CD4-positive, CD25-positive, alpha-beta regulatory T cell (primary cell): ENCODE data around the gene PLA2G4F. TPM values are rescaled to one million over a fixed set of nuclear protein-coding genes. Genes with fewer than 3 reads are reported as not detected.

Source experiments
- ATAC-seq, 2 donors: fragments of 150-1000 bp; cut with Tn5 transposase; one replicate each; pipeline ENCODE4 v1.10.0; 2021; ENCODE audit warnings: low read depth in 2 of 2, moderate number of reproducible peaks in 2 of 2, moderate library complexity in 1 of 2
- DNase-seq, 3 donors: peaks; one replicate each; pipeline versions ENCODE4 v3.0.0 to v3.0.0-alpha.2; 2012 to 2022; ENCODE audit warnings: mixed read lengths in 1 of 3
- H3K27ac ChIP-seq: one replicate; pipeline ENCODE4 v1.7.0; 2013; ENCODE audit warnings: mild to moderate bottlenecking, low read length; ENCODE audit not compliant: insufficient read depth, poor library complexity, severe bottlenecking
- H3K27me3 ChIP-seq: one replicate; pipeline ENCODE4 v1.7.0; 2013; ENCODE audit warnings: low read length; ENCODE audit not compliant: control insufficient read depth, insufficient read depth
- H3K36me3 ChIP-seq: one replicate; pipeline ENCODE4 v1.7.0; 2013; ENCODE audit warnings: mild to moderate bottlenecking, low read length, moderate library complexity; ENCODE audit not compliant: control insufficient read depth, insufficient read depth
- H3K4me1 ChIP-seq: 2 replicates; pipeline ENCODE4 v1.7.0; 2013; ENCODE audit warnings: mild to moderate bottlenecking, low read length; ENCODE audit not compliant: insufficient read depth, control insufficient read depth, poor library complexity, severe bottlenecking
- H3K4me3 ChIP-seq: one replicate; pipeline ENCODE4 v1.7.0; 2013; ENCODE audit warnings: low read depth, mild to moderate bottlenecking, low read length, moderate library complexity
- H3K9me3 ChIP-seq, 2 experiments: 1 replicate in 1 of 2; 2 replicates in 1 of 2; pipeline ENCODE4 v1.7.0; 2013; ENCODE audit warnings: low read length in 2 of 2, mild to moderate bottlenecking in 1 of 2, moderate library complexity in 1 of 2; ENCODE audit not compliant: control insufficient read depth in 2 of 2
- H3K27ac Mint-ChIP-seq, 3 donors: one replicate each; pipeline ENCODE4 v1.8.0; 2020 to 2022; ENCODE audit warnings: mild to moderate bottlenecking in 3 of 3, mixed read lengths in 3 of 3, moderate library complexity in 2 of 3
- H3K27me3 Mint-ChIP-seq: one replicate; pipeline ENCODE4 v1.8.0; 2022; ENCODE audit warnings: mild to moderate bottlenecking, mixed read lengths
- H3K36me3 Mint-ChIP-seq: one replicate; pipeline ENCODE4 v1.8.0; 2020; ENCODE audit warnings: mixed read lengths
- H3K4me1 Mint-ChIP-seq, 4 donors: one replicate each; pipeline ENCODE4 v1.8.0; 2020 to 2022; ENCODE audit warnings: mixed read lengths in 4 of 4, mild to moderate bottlenecking in 1 of 4
- H3K4me3 Mint-ChIP-seq, 4 donors: one replicate each; pipeline ENCODE4 v1.8.0; 2020 to 2022; ENCODE audit warnings: mild to moderate bottlenecking in 4 of 4, mixed read lengths in 4 of 4, moderate library complexity in 3 of 4
- H3K9me3 Mint-ChIP-seq, 7 donors: one replicate each; pipeline ENCODE4 v1.8.0; 2020 to 2022; ENCODE audit warnings: mixed read lengths in 7 of 7, mild to moderate bottlenecking in 3 of 7, moderate library complexity in 2 of 7
- polyA plus RNA-seq, 4 donors: library from polyadenylated mRNA; unstranded; fragments of 300-500 nt; fragmentation: Illumina TruSeq; gene quantifications; one replicate each; pipeline ENCODE4 v1.2.3, GENCODE V29; 2021
- total RNA-seq: library from RNA; stranded (reverse); gene quantifications from one replicate; pipeline ENCODE4 v1.2.3, GENCODE V29; 2022

The PLA2G4F gene
- total and polyA plus RNA-seq, 5 donors from 2014 or later = not detected

DNA sequence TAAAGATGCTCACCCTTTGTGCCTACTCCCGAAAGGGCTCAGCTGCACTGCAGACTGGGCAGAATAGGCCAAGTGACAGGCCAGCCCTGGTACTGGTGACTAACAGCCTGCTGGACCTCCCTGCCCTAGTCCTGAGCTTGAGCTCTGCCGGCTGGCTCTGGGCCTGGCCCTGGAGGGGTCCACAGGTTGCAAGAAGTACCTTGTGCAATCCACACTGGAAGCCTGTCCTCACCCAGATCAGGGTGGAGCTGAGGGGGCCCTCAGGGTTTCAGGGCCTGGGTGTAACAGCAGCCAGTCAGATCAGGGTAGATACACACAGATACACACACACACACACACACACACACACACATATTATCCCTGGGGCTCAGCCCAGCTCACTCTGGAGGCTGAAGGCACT lies 34.8 kb downstream of the PLA2G4F start:
- H3K27me3 Mint-ChIP-seq = peaks cover 34% of the 10 kb centered on the region
- H3K4me1 Mint-ChIP-seq = peaks cover 0 to 3% (median 0%) of the 10 kb centered on the region in 4 donors
- no peak overlapping the region for H3K27ac Mint-ChIP-seq
- ATAC-seq (no peak), DNase-seq (no peak)
- Histone ChIP-seq H3K4me3 (no peak overlapping the region), H3K27ac (no peak overlapping the region), H3K9me3 (no peaks in the 10 kb centered on the region), H3K4me1 (no peaks in the 10 kb centered on the region), H3K27me3 (peaks cover 8% of the 10 kb centered on the region), H3K36me3 (no peaks in the 10 kb centered on the region)
- peaks cover 0 to 1% (median 0%) of the 10 kb centered on the region in 7 donors for H3K9me3 Mint-ChIP-seq
- no peaks in the 10 kb centered on the region for H3K36me3 Mint-ChIP-seq
- H3K4me3 Mint-ChIP-seq = no peak overlapping the region

DNA sequence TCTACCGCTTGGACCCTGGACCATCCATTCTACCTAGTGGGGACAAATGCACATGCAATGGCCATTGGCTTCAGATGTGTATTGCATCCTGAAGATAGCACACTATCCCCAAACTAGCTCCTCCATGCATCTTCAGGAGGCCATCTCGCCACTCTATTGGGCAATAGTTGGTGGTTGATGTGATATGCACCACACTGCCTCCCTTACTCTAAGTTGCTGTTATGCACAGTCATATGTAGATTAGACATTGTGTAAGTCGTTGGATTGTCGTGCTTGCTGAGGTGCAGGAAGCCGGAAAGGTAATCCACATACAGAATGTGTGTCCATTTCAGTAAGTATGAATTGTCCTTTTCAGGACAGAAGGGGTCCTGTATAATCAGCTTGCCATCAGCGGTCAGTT lies 35.4 kb downstream of the PLA2G4F start:
- DNase-seq (no peak), ATAC-seq (no peak)
- no peak overlapping the region for H3K27ac ChIP-seq
- no peak overlapping the region for H3K4me3 ChIP-seq
- no peaks in the 10 kb centered on the region for H3K4me1 ChIP-seq
- H3K27ac Mint-ChIP-seq = no peak overlapping the region
- no peak overlapping the region for H3K4me3 Mint-ChIP-seq
- H3K9me3 ChIP-seq = no peaks in the 10 kb centered on the region
- H3K4me1 Mint-ChIP-seq = peaks cover 0 to 3% (median 0%) of the 10 kb centered on the region in 4 donors
- H3K27me3 Mint-ChIP-seq = peaks cover 34% of the 10 kb centered on the region
- peaks cover 8% of the 10 kb centered on the region for H3K27me3 ChIP-seq
- no peaks in the 10 kb centered on the region for H3K36me3 Mint-ChIP-seq
- no peaks in the 10 kb centered on the region for H3K36me3 ChIP-seq
- peaks cover 0 to 4% (median 0%) of the 10 kb centered on the region in 7 donors for H3K9me3 Mint-ChIP-seq

DNA sequence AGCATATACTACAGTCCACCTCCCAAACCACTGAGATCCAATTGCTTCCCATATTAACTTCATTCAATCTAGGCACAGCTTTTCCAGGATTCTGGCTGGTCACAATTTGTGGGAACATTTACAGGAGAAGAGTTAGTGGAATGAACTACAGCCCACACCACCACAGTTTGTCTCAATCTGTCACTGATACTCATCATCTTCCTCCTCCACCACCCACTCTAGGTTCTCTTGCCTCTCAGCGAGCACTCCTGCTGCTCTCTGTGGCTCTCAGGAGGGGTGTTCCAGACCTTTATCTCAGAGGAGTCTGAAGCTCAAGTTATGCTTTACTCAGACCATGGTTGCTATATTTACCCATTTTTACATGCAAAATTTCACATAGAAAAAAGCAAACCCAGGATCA lies 36.2 kb downstream of the PLA2G4F start:
- Histone ChIP-seq H3K36me3 (no peaks in the 10 kb centered on the region), H3K27me3 (peaks cover 8% of the 10 kb centered on the region), H3K4me1 (no peaks in the 10 kb centered on the region), H3K4me3 (no peak overlapping the region), H3K9me3 (no peaks in the 10 kb centered on the region), H3K27ac (no peak overlapping the region)
- Mint-ChIP-seq H3K27me3 (peaks cover 28% of the 10 kb centered on the region), H3K4me3 (no peak overlapping the region), H3K4me1 (peaks cover 0 to 3% (median 0%) of the 10 kb centered on the region in 4 donors), H3K36me3 (no peaks in the 10 kb centered on the region), H3K9me3 (peaks cover 0 to 4% (median 0%) of the 10 kb centered on the region in 7 donors), H3K27ac (no peak overlapping the region)
- DNase-seq (no peak), ATAC-seq (no peak)

DNA sequence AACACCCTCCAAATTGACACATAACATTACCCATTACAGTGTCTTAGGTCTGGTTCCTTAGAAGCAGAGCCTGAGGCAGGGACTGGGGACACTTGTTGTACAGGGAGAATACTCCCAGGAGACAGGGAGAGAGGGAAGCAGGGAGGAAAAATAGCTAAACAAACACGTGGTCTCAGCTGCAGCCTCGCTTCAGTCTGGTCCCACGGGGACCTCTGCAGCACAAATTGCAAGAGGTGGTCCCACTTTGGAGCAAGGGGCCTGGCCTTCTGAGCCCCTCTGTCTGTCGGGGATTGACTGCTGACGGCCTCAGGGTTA lies 37.0 kb downstream of the PLA2G4F start:
- no peaks in the 10 kb centered on the region for H3K36me3 Mint-ChIP-seq
- H3K4me1 Mint-ChIP-seq = peaks cover 0 to 3% (median 0%) of the 10 kb centered on the region in 4 donors
- H3K27ac Mint-ChIP-seq = no peak overlapping the region
- H3K9me3 ChIP-seq = no peaks in the 10 kb centered on the region
- H3K9me3 Mint-ChIP-seq = peaks cover 0 to 4% (median 0%) of the 10 kb centered on the region in 7 donors
- H3K27ac ChIP-seq = no peak overlapping the region
- H3K4me3 ChIP-seq = no peak overlapping the region
- DNase-seq (no peak), ATAC-seq (no peak)
- peaks cover 22% of the 10 kb centered on the region for H3K27me3 Mint-ChIP-seq
- H3K27me3 ChIP-seq = peaks cover 8% of the 10 kb centered on the region
- no peak overlapping the region for H3K4me3 Mint-ChIP-seq
- no peaks in the 10 kb centered on the region for H3K4me1 ChIP-seq
- H3K36me3 ChIP-seq = no peaks in the 10 kb centered on the region

DNA sequence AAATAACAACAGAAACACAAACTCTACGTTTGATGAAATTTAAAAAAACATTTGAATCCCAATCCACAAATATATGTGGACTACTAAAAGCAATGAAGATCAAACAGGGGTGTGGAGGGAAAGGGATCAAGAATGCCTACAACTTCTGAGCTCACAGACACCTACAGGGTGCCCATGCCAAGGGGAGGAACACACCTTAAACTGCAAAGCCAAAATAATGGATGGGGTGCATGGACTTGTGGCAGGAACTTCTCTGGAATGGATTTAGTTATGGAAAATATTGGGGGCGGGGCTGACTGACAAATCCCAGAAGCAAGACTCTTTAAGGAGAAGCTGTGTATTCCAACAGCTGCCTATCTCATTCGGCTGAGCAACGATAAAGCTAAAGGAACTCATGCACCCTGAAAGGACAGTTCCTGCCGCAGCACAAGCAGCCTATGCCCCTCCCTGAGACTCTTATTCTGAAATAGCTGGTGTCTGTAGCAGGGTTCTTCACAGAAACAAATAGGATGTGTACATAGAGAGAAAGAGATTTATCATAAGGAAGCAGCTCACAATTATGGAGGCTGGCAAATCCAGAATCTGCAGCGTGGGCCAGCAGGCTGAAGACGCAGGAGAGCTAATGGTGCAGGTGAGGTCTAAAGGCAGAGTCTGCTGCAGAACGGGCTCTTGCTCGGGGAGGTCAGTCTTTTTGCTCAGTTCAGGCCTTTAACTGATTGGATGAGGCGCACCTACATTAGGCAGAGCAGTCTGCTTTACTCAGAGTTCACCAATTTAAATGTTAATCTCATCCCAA lies 37.6 kb downstream of the PLA2G4F start:
- H3K9me3 Mint-ChIP-seq = peaks cover 0 to 4% (median 0%) of the 10 kb centered on the region in 7 donors
- H3K27ac ChIP-seq = no peak overlapping the region
- H3K27me3 ChIP-seq = peaks cover 8% of the 10 kb centered on the region
- H3K36me3 ChIP-seq = no peaks in the 10 kb centered on the region
- H3K4me1 ChIP-seq = no peaks in the 10 kb centered on the region
- no peaks in the 10 kb centered on the region for H3K36me3 Mint-ChIP-seq
- DNase-seq (peak in 1 of 3 donors; percentile 59), ATAC-seq (no peak)
- H3K4me3 Mint-ChIP-seq = peak overlapping the region in 1 of 4 donors; percentile 32
- peaks cover 0 to 3% (median 0%) of the 10 kb centered on the region in 4 donors for H3K4me1 Mint-ChIP-seq
- no peak overlapping the region for H3K4me3 ChIP-seq
- no peaks in the 10 kb centered on the region for H3K9me3 ChIP-seq
- H3K27me3 Mint-ChIP-seq = peaks cover 19% of the 10 kb centered on the region
- no peak overlapping the region for H3K27ac Mint-ChIP-seq

DNA sequence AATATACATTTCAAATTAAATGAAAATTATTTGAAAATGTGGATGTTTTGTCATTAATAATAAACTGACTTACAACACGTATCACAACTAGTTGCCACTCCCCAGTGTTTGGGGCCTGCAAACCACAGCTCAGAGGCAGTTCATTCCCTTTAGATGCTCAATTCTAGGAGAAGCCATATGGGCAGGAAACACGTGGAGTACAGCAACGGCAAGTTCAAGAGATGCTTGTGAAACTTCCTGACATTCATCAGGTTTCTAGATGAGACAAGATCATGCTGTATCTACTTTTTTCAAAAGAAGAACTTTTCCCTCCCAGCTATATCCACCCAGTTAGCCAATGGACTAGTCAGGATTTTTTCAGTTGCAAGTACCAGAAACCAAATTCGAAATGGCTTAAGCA lies 44.5 kb downstream of the PLA2G4F start:
- Mint-ChIP-seq H3K36me3 (no peaks in the 10 kb centered on the region), H3K27me3 (peaks cover 42% of the 10 kb centered on the region), H3K4me3 (no peak overlapping the region), H3K27ac (no peak overlapping the region), H3K4me1 (peaks cover 0 to 4% (median 2%) of the 10 kb centered on the region in 4 donors), H3K9me3 (peaks cover 0 to 8% (median 1%) of the 10 kb centered on the region in 7 donors)
- Histone ChIP-seq H3K9me3 (no peaks in the 10 kb centered on the region), H3K27ac (no peak overlapping the region), H3K4me1 (no peaks in the 10 kb centered on the region), H3K27me3 (peaks cover 15% of the 10 kb centered on the region), H3K4me3 (no peak overlapping the region), H3K36me3 (no peaks in the 10 kb centered on the region)
- peak in 1 of 3 donors; percentile 22 for DNase-seq
- ATAC-seq = no peak

DNA sequence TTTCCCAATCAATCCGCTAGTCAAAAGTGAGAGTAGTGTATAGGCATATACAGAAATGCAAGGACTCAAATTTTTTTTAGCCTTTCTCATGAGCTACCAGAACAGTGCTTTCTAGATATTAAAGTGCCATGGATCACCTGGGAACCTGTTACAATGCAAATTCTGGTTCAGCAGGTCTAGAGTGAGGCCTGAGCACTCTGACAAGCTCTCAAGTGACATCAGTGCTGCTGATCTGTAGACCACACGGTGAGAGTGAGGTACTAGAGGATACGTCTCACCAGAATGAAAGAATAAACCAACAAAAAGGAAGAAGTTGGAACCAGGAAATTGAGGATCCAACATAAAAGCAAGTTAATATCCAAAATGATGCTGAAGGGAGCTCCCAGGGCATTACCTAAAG lies 46.1 kb downstream of the PLA2G4F start:
- Histone ChIP-seq H3K27me3 (peaks cover 15% of the 10 kb centered on the region), H3K36me3 (no peaks in the 10 kb centered on the region), H3K27ac (no peak overlapping the region), H3K9me3 (no peaks in the 10 kb centered on the region), H3K4me1 (no peaks in the 10 kb centered on the region), H3K4me3 (no peak overlapping the region)
- DNase-seq (no peak), ATAC-seq (no peak)
- Mint-ChIP-seq H3K4me3 (no peak overlapping the region), H3K4me1 (peaks cover 0 to 4% (median 2%) of the 10 kb centered on the region in 4 donors), H3K27ac (no peak overlapping the region), H3K36me3 (no peaks in the 10 kb centered on the region), H3K27me3 (peaks cover 52% of the 10 kb centered on the region), H3K9me3 (peaks cover 0 to 4% (median 1%) of the 10 kb centered on the region in 7 donors)

DNA sequence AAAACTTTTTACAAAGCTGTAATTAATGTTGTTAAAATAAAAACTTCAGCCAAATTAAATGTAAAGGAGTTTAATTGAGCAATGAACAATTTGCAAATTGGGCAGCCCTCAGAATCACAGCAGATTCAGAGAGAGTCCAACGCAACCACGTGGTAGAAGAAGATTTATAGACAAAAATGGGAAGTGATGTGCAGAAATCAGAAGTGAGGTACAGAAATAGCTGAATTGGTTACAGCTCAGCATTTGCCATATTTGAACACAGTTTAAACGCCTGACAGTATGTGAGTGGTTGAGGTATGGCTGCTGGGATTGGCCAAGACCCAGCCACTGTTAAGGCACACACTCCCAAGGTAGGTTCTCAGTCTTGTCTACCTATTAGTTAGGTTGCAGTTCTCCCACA lies 47.6 kb downstream of the PLA2G4F start:
- Histone ChIP-seq H3K4me1 (no peaks in the 10 kb centered on the region), H3K36me3 (no peaks in the 10 kb centered on the region), H3K27ac (no peak overlapping the region), H3K27me3 (peaks cover 15% of the 10 kb centered on the region), H3K4me3 (no peak overlapping the region), H3K9me3 (no peaks in the 10 kb centered on the region)
- H3K27ac Mint-ChIP-seq = no peak overlapping the region
- H3K27me3 Mint-ChIP-seq = peaks cover 52% of the 10 kb centered on the region
- ATAC-seq (no peak), DNase-seq (no peak)
- H3K4me1 Mint-ChIP-seq = peaks cover 0 to 4% (median 2%) of the 10 kb centered on the region in 4 donors
- peaks cover 0 to 4% (median 1%) of the 10 kb centered on the region in 7 donors for H3K9me3 Mint-ChIP-seq
- no peak overlapping the region for H3K4me3 Mint-ChIP-seq
- no peaks in the 10 kb centered on the region for H3K36me3 Mint-ChIP-seq
